CD4-positive, alpha-beta T cell treated with Interleukin-21 for 1 hour (primary cell): Measurements from ENCODE around the gene UBAP1.
A peak's percentile ranks its signal among the peaks of the same experiment; 100 is the strongest.
"Not testable (repeated sequence)": the region's sequence is repeated elsewhere in the genome, so short reads cannot be mapped to it uniquely, and the experiment has no call there.

Experiments used
- DNase-seq: peaks from one replicate; pipeline ENCODE4 v3.0.0-alpha.2; 2020

The UBAP1 gene

GRCh38 chr9:34178436-34179212 is at the start of gene UBAP1:
Gene UBAP1 (plus strand): TSS chr9:34179043. CDS start chr9:34220915, 41,872 bp downstream.
- peak; percentile 97 for DNase-seq

- DNase-seq = no peak
Measured at GRCh38 chr9:34131571-34131970, 47.3 kb upstream of the UBAP1 start.

- DNase-seq = no peak
Measured at GRCh38 chr9:34133436-34133949, 45.4 kb upstream of the UBAP1 start.

GRCh38 chr9:34134521-34134920 is 44.3 kb upstream of the UBAP1 start:
- no peak for DNase-seq

DNA sequence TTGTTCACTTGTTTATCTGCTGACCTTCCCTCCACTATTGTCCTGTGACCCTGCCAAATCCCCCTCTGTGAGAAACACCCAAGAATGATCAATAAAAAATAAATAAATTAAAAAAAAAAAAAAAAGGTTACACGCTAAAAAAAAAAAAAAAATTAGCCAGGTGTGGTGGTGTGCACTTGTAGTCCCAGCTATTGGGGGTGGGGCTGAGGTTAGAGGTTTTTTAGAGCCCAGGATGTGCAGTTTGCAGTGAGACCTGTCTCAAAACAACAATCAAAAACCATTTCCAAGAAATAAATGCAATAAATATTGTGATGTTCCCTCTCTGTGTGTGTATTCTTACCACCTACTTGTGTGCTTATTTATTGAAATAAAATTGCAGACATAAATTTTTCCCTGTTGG is 40.2 kb upstream of the UBAP1 start:
- not testable (repeated sequence) for DNase-seq

- no peak for DNase-seq
Measured at GRCh38 chr9:34139477-34140146, 39.2 kb upstream of the UBAP1 start.

GRCh38 chr9:34140853-34141252 is 38.0 kb upstream of the UBAP1 start:
- no peak for DNase-seq

GRCh38 chr9:34143116-34143515 is 35.7 kb upstream of the UBAP1 start:
- DNase-seq = no peak

- no peak for DNase-seq
Measured at GRCh38 chr9:34145165-34145564, 33.7 kb upstream of the UBAP1 start.

DNA sequence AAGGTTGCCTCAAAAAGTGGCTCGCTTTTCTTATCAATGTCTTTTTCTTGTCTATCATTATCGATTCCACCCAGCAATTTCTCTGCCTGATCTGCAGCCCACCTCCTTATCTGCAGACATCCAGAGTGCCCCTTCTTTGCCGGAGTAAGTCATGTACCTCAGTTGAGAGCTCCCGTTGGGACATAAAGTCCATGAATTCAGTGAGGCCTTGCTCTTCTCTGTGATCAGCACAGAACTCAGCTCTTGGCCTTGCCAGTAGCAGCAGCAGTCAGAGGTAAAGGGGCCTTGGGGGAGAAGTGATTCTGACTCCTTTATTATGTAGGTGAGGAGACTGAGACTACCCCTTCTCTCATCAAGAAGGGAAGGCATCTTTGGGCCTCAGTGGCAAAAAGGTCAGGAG is 27.4 kb upstream of the UBAP1 start:
- no peak for DNase-seq

DNA sequence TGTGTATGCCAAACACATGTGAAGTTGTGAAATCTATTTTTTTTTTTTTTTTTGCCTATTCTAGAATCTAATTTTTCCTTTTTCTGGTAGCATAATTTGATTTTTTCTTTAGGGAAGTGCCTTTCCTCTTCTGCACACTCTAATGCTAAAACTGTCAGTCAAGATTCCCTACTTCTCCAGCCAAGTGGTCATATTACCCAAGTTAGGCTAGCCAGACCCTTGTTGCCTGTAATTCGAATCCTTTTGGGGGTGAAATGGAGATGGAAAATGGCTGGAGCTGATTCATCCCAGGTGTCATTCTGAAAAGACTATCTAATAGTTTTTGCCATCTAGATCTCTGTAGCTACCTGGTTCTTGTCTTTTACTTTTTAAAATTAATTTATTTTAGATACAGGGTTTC is 24.8 kb upstream of the UBAP1 start:
- DNase-seq = no peak

GRCh38 chr9:34157318-34157717 is 21.5 kb upstream of the UBAP1 start:
- no peak for DNase-seq

GRCh38 chr9:34157898-34158297 is 20.9 kb upstream of the UBAP1 start:
- DNase-seq = no peak

- DNase-seq = no peak
Measured at GRCh38 chr9:34158362-34158869, 20.4 kb upstream of the UBAP1 start.

DNA sequence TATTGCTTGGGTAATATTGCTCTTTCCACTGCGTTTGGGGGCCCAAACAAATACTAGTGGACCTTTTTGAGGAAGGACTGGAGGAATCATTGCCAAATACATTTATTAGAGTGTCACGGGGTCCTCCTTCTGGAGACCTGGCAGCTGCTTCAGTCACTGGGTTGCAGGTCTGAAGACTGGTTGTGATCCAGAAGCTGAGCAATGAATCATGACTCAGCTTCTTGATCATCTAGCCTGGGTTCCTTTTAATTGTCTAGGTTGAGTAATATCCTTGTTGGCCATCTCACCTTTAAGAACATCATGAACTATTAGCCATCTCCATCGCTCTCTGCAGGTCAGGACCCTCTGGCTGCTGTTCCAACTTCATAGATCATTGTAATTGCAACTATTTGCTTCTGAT is 15.4 kb upstream of the UBAP1 start:
- DNase-seq = no peak

DNA sequence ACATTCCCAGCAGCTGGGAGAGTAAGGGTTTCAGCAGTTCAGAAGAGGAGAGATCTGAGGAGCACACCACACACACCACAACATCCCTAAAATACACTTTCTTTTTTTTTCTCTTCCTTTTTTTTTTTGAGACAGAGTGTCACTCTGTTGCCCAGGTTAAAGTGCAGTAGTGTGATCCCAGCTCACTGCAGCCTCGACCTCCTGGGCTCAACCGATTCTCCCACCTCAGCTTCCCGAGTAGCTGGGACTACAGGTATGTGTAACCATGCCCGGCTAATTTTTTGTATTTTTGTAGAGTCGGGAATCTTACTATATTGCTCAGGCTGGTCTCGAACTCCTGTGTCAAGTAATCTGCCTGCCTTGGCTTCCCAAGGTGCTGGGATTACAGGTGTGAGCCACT is 9.7 kb upstream of the UBAP1 start:
- DNase-seq = no peak

GRCh38 chr9:34170237-34170991 is 8.4 kb upstream of the UBAP1 start:
- DNase-seq = no peak

GRCh38 chr9:34171753-34172535 is 6.9 kb upstream of the UBAP1 start:
- DNase-seq = peak; percentile 82

DNA sequence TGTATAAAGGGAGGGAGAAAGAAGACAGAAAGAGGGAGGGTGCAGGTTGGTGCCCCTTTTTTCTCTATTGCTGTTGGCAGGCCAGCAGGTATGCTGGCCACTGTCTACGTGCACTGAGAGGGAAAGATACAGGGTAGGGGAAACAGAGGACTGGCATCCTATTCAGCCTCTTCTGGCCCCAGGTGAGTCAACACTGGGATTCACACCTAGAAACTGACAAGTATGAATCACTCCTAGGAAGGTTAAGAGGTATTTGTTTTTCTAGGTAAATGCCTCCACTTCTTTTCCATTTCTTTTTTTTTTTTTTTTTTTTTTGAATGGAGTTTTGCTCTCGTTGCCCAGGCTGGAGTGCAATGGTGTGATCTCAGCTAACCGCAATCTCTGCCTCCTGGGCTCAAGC is 2.8 kb upstream of the UBAP1 start:
- DNase-seq = no peak

DNA sequence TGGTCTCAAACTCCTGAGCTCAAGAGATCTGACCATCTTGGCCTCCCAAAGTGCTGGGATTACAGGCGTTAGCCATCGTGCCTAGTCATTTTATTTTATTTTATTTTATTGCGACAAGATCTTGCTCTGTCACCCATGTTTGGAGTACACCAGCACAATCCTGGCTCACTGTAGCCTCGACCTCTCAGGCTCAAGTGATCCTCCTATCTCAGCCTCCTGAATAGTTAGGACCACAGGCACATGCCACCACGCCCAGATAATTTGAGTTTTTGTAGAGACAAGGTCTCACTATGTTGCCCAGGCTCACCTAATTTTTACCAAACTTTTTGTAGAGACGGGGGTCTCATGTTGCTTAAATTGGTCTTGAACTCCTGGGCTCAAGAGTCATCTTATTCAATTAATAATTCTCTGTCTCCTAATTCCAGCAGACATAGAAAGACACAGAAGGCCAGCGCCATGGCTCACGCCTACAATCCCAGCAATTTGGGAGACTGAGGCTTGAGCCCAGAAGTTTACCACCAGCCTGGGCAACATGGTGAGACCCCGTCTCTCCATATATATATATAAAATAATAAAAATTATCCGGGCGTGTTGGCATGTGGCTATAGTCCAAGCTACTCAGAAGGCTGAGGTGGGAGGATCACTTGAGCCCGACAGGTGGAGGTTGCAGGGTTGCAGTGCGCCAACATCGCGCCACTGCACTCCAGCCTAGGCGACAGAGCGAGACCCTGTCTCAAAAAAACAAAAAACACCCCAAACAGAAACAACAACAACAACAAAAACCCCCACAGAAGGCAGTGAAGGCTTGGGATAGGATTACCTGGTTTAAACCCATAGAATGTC is 1.0 kb upstream of the UBAP1 start:
- DNase-seq = no peak
